ENCODE measurements around the gene AFDN.

- no peak for TF ChIP-seq EP300 (IDR thresholded peaks at IDR 0.05)
- TF ChIP-seq CTCF (IDR thresholded peaks at IDR 0.05) = no peak
These were observed 1.9 kb upstream of the AFDN start for GRCh38 chr6:167824591-167825331.
